ENCODE results near the gene UBAC2. TPM values are rescaled to one million over a fixed set of nuclear protein-coding genes. Genes with fewer than 3 reads are reported as not detected.

UBAC2 gene
- total RNA-seq, 1 donor from 2014 or later: 59.8 TPM

- no peaks in the 10 kb centered on the region for H3K27me3 Mint-ChIP-seq (ENCODE audit: low read depth)
- no peak for TF ChIP-seq CTCF (conservative IDR thresholded peaks at IDR 0.05)
- H3K4me1 Mint-ChIP-seq: no peaks in the 10 kb centered on the region
- no peak for DNase-seq (ENCODE audit: low read depth, low spot score)
- H3K36me3 Mint-ChIP-seq (ENCODE audit: low read depth): no peaks in the 10 kb centered on the region
- H3K9me3 Mint-ChIP-seq: no peaks in the 10 kb centered on the region
- H3K27ac Mint-ChIP-seq (ENCODE audit: unreplicated experiment): no peak overlapping the region
- no peak overlapping the region for H3K4me3 Mint-ChIP-seq
Observed at GRCh38 chr13:99289674-99290337, 89.2 kb downstream of the UBAC2 start.

DNA sequence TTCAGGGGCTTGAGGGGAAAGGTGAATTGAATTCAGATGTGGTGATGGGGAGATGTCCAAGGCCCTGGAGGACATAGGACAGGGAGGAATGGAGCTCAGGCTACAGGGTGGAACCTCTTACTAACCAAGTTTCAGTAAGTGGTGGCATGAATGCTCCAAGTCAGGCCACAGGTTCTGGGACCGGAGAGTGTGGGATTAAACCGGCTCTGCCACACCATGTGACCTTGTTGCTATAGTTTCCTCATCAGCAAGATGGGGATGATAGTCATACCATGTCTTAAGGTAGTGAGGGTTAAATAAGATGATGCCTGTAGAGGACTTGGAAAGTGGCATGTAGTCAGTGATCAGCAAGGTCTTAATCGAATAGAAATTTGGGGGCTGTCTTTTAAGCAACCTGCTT, 90.2 kb downstream of the UBAC2 start:
- Mint-ChIP-seq H3K27me3 (ENCODE audit: low read depth) (no peaks in the 10 kb centered on the region), H3K36me3 (ENCODE audit: low read depth) (no peaks in the 10 kb centered on the region), H3K9me3 (no peaks in the 10 kb centered on the region)

DNA sequence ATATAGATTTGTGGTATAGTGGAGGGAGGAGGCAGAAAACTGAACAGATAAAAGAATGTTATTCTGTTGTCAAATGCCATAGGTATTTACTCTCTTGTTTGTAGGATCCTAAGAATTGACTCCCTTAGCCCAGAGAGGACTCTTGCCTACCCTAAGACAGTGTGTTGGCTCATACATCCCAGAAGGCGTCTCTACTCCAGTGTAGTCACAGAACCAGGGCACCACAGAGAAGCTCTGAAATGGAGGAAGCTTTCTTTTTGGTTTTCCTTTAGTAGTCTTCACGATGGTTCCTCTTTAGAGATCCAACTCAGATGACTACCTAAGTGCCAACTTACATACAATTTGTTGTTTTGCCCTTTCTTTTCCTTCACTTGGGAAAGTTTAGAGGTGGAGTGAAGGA, 92.5 kb downstream of the UBAC2 start:
- Mint-ChIP-seq H3K27me3 (ENCODE audit: low read depth) (no peaks in the 10 kb centered on the region), H3K4me1 (no peaks in the 10 kb centered on the region), H3K9me3 (no peaks in the 10 kb centered on the region), H3K27ac (ENCODE audit: unreplicated experiment) (no peak overlapping the region), H3K36me3 (ENCODE audit: low read depth) (no peaks in the 10 kb centered on the region), H3K4me3 (no peak overlapping the region)
- no peak for DNase-seq (ENCODE audit: low read depth, low spot score)
- TF ChIP-seq CTCF (conservative IDR thresholded peaks at IDR 0.05): no peak

More for the DNA sequence above, 90.2 kb downstream of the UBAC2 start:
- Mint-ChIP-seq H3K4me1 (no peaks in the 10 kb centered on the region), H3K4me3 (no peak overlapping the region), H3K27ac (ENCODE audit: unreplicated experiment) (no peak overlapping the region)
- DNase-seq (ENCODE audit: low read depth, low spot score): no peak
- TF ChIP-seq CTCF (conservative IDR thresholded peaks at IDR 0.05): no peak

DNA sequence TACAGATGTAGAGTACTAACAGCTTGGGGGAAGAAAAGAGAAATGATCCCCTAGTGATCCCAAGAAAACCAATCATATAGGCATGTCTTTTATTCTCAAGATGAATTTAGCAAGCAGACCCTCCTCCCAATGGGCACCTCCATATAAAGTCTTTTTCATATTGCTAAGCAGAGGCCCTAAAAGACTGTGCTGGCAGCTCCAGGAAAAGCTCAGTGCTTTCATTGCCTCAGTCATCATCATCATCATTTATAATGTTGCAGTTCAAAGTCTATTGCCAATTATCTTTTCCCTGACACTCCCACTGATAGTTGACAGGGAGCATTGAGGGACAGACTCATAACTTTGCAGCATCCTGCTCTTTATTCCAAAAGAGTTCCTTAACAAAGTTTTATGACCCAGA, 93.5 kb downstream of the UBAC2 start:
- Mint-ChIP-seq H3K4me3 (no peak overlapping the region), H3K4me1 (no peaks in the 10 kb centered on the region), H3K9me3 (no peaks in the 10 kb centered on the region)

GRCh38 chr13:99294958-99295357, 94.3 kb downstream of the UBAC2 start:
- TF ChIP-seq CTCF (conservative IDR thresholded peaks at IDR 0.05): no peak
- Mint-ChIP-seq H3K27me3 (ENCODE audit: low read depth) (no peaks in the 10 kb centered on the region), H3K4me3 (no peak overlapping the region), H3K36me3 (ENCODE audit: low read depth) (no peaks in the 10 kb centered on the region), H3K9me3 (no peaks in the 10 kb centered on the region), H3K27ac (ENCODE audit: unreplicated experiment) (no peak overlapping the region), H3K4me1 (no peaks in the 10 kb centered on the region)
- no peak for DNase-seq (ENCODE audit: low read depth, low spot score)

More for the DNA sequence above, 93.5 kb downstream of the UBAC2 start:
- no peaks in the 10 kb centered on the region for H3K36me3 Mint-ChIP-seq (ENCODE audit: low read depth)
- H3K27me3 Mint-ChIP-seq (ENCODE audit: low read depth): no peaks in the 10 kb centered on the region
- DNase-seq (ENCODE audit: low read depth, low spot score): no peak
- no peak for TF ChIP-seq CTCF (conservative IDR thresholded peaks at IDR 0.05)
- H3K27ac Mint-ChIP-seq (ENCODE audit: unreplicated experiment): no peak overlapping the region

Data from neural crest cell (in vitro differentiated cells).